Sigmoid colon (tissue), 4 donors: ENCODE data around the gene EAF2.

Experiments
- CTCF ChIP-seq, 4 experiments: fragments of 450-650 bp in 3 of 4; fragments of 200-600 bp in 1 of 4; IDR thresholded peaks; one replicate each; pipeline ENCODE4 v1.5.1; 2016 to 2019; ENCODE audit warnings: antibody characterized with exemption in 4 of 4, mild to moderate bottlenecking in 3 of 4, moderate library complexity in 2 of 4
- EP300 ChIP-seq, 4 donors: sonication (generic); formaldehyde crosslinking; IDR thresholded peaks; one replicate each; pipeline ENCODE4 v1.6.1; 2017; ENCODE audit warnings: antibody characterized with exemption in 4 of 4
- POLR2AphosphoS5 ChIP-seq, 4 donors: sonication (generic); formaldehyde crosslinking; IDR thresholded peaks; one replicate each; pipeline ENCODE4 v1.6.1; 2017; ENCODE audit warnings: antibody characterized with exemption in 4 of 4

- TF ChIP-seq CTCF (IDR thresholded peaks at IDR 0.05) (no peak), EP300 (IDR thresholded peaks at IDR 0.05) (no peak), POLR2AphosphoS5 (IDR thresholded peaks at IDR 0.05) (no peak)
Observed at GRCh38 chr3:121918779-121919483, 83.9 kb downstream of the EAF2 start.
